Fibroblast of skin of left biceps (primary cell): ENCODE data around the gene WDR5.
A peak's percentile ranks its signal among the peaks of the same experiment; 100 is the strongest.

Experiments used
- DNase-seq, 2 experiments: peaks; one replicate each; pipeline ENCODE4 v3.0.0-alpha.2; 2013; ENCODE audit warnings: low read depth in 2 of 2

WDR5 gene

DNA sequence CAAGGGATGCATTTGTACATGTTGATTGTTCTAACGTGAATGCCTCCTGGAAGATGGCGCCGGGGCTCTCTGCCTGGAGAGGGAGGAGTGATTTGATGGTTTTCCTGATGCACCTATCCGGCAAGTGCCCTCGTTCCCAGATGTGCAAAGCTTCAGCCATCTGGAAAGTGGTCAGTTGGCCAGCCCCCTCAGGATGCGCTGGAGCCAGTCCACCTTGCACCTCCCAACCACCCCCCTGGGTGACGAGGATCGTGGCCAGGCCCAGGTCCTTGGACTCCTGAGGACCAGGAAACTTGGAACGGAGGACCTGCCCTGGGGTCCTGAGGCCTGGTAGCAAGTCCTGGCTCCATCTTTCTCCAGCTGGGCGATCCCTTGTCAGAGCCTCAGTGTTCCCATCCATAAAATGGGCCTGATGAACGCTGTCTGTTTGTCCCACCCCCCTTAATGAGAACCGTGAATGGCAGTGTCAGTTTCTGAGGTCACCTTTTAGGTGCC lies 52.1 kb downstream of the WDR5 start:
- DNase-seq: no peak

DNA sequence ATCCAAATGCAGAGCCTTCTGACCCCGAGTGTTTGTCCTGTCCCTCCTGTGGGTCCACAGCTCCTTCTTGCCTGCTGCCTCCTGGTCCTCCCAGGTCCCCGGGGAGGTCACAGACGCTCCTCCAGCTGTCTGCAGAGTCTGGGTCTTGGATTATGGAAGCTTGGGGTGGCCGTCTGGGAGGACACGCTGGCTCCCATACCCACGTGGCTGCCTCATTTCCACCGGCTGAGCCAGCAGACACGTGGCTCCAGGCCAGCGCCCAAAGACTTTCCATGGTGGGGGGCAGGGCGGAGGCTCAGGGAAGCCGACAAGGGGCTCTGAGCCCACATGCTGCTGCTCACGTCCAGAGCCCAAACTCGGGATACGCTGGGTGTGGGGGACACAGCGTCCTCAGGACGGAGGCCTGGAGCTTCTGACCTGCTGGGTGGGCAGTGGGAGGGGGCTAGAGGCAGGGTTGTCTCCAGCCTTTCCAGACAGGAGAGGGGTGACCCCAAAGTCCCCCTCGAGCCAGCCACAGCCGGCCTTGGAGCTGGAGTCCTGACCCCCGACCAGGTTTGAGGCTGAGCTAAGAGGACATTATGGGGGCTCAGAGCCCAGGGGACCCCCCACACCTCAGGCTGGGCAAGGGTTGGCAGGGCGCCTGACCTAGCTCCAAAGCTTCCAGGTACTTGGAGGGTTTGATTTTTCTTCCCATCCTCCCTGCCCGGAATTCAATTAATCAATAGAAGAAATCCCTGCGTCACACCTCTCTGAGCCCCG lies 52.7 kb downstream of the WDR5 start:
- no peak for DNase-seq

DNA sequence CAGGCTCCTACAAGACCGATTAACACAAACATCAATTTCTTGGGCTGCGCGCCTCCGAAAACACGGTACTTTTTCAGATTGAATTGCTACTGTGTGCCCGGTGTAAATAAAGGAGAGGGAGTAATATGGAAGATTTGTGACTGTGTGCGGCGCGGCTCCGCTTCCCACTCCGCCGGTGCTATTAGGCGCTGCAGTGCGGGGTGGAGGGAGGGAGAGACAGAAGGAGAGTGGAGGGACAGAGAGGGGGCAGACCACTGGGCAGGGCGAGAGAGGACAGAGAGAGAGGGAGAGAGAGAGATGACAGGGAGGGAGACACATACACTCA lies 53.2 kb downstream of the WDR5 start:
- no peak for DNase-seq

DNA sequence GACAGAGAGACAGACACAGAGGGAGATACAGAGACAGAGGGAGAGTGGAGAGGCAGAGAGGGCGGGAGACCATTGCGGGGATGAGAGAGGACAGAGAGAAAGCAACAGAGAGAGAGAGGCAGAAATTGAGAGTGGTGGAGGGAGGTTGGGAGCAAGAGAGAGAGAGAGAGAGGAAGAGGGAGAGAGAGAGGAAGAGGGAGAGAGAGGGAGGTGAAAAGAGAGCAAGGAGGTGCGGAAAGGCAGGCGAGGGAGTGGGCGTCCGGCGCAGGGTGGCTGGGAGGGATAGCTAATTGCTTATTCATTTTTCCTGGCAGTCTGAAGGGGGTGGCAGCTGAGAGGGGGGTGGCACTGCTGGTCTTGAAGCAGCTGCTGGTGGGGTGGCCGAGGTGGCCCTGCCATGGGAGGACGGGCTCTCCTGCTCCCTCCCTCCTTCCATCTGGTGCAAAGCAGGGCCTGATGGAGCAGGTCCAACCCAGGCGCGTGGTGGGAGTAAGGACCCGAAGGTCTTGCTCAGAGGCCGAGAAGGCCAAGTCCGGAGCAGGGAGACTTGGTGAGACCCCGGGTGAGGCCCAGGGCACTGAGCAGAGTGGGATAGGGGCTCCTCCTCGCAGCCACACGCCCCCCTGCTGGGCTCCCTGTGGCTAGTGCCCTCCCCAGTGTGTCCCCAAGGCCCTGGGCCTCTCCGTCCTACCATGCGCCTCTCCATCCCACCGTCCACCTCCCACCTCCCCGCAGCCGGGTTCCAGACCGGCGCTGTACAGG lies 53.8 kb downstream of the WDR5 start:
- no peak for DNase-seq

DNA sequence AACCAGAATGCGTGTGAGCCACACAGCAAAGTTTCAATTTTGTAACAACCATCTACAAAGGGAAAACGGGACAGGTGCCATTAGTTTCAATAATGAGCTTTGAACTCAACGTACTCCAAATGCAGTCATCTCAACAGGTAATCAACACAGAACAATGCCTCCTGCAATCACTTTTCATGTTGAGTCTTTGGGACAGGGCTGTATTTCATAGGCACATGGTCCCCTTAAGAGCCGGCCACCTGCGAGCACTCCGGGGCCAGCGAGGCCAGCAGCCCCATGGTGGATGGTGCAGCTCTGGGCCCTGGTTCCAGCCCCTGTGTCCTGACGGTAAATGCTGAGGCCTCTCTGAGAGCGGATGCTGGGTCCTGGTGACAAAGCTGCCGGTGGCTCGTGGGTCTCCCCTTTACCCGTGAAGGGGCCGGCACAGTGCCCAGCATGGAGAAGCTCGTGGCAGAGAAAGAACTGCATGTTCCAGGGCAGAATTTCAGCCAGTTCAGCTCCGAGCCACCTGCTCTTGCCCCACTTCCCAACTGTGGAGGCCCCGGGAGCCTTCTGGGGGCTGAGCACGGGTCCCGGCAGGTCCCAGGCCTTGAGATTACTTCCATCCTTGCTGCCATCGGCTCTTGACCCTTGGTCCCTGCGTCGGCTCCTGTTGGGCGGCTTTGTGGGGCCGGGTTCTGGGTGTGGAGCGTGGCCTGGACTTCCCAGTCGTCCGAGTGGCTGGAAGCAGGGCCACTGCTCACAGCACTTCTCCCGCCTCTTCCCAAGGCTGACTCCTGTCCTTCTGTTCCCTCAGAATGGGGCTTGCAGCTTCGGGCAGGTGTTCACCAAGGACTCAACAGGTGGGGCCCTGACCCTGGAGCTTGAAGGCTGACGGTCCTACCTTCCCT lies 54.6 kb downstream of the WDR5 start:
- DNase-seq: no peak

DNA sequence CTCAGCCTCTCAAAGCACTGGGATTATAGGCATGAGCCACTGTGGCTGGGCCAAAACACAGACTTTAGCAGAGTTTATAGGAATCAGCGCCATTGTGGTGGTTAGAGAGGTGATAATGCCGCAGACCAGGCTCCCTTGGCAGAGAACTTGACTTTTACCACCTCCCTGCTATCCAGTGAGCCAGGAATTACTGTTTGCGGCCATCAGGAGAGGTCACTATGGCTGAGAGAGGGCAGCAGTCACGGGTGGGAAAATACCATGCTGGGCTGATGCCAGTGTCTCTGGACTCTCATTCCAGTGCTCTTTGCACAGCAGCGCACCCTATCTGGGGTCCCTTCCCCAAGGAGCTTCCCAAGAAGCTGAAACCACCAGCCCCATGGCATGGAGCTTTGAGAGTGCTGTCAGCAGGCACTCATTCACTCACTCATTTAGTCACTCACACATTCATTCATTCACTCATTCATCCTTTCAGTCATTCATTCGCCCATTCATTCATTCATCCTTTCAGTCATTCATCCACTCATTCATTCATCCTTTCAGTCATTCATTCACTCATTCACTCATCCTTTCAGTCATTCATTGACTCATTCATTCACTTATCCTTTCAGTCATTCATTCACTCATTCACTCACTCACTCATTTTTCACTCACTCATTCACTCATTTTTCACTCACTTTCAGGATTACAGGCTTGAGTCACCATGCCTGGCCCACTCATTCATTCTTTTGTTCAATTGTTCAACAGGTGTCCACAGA lies 55.8 kb downstream of the WDR5 start:
- no peak for DNase-seq

DNA sequence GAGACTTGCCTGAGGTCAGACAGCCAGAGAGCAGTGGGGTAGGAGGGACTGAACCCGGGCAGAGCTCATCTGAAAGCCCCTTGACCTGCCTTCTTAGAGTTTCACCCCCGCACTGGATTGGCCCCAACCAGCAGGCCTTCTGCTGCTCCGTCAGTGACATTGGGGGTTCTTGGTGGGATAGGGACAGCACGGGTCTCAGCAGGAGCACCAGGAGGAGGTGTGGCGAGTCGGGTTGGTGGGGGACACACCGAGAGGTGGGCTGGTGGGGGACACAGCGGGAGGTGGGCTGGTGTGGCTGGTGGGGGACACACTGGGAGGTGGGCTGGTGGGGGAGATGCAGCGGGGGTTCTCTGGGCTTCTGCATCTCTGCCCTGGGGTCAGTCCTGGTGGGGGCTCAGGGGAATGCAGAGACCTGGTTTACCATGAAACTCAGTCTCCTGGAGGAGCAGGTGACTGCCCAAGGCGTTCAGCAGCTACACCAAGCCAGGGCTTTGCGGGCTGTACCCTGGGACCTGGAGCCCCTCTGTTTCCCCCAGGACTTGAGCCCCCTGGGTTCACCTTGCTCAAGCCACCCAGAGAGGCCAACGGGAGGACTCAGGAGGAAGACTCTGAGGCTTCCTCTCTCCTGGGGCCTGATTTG lies 56.5 kb downstream of the WDR5 start:
- DNase-seq: no peak

DNA sequence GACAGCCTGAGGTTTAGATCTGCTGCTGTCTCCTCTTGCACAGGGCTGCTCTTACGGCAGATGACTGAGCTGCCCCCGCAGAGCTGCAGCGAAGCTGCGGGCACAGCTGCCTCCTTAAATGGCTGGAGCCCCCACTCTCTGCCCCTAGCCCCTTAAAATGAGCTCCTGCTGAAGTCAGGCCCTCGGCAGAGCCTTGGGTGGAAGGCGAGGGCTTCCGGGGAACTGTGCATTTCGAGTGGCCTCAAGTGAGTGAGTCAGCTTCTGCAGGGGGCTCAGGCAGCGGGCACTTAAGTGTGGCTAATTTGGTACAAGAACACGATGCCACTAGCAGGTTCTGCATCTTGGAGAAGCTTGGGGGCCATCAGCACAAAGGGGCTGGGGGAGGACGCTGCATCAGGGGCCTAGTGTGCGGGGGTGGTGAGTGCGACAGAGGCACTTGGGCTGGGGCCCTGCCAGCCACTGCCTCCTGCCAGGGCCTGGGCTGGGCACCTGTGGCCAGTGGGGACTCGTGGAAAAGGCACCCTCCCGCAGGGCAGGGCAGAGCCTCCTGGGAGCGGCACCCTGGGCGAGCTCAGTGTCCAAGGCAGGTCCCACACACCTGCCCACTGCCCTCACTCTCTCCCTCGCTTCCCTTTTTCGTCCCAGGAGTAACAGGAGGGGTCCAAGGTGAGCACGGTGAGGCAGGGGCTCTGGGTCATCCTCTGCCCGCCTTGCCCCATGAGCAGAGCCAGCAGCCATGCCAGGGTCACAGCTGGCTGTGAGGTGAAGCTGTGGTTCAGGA lies 57.3 kb downstream of the WDR5 start:
- no peak for DNase-seq

DNA sequence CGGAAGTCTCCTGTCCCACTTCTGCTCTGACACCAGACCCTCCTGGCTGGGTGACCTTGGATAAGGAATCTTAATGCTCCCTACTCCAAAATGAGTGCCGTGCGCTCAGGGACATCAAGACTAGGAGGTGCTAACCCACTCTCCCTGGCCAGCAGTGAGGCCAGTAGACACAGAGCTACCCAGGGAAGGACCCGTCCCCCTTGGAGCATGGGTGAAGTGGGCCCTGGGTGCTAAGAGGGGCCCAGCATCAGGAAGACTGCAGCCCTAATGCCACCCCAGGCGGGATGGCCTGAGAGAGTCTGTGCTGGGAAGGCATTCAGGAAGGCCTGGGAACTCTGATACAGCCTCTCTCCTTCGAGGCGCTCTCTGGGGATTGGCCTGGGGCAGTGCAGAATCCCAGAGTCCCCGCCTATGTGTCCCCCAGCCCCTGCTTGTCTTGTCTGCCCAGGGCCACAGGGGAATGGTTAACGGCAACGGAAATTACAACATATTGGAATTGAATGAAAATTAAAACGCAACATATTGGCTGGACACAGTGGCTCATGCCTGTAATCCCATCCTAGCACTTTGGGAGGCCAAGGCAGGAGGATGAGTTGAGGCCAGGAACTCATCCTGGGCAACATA lies 58.1 kb downstream of the WDR5 start:
- no peak for DNase-seq

DNA sequence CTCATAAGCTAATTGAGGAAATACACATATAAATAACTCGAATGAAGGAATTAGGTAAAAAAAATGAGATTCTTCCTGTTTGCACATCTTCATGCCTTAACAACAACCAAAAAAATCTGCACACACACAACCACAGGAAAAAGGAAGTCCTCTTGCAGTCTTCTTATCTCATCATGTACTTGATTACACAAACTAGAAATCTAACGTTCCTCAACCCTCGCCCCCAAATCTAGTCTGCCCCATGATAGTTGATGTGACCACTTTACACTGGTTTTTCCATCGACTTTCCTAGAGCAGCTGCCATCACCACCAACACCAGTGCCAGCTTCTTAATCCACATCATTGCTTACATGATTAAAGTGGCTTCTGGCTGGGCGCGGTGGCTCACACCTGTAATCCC lies 59.7 kb downstream of the WDR5 start:
- DNase-seq: no peak

DNA sequence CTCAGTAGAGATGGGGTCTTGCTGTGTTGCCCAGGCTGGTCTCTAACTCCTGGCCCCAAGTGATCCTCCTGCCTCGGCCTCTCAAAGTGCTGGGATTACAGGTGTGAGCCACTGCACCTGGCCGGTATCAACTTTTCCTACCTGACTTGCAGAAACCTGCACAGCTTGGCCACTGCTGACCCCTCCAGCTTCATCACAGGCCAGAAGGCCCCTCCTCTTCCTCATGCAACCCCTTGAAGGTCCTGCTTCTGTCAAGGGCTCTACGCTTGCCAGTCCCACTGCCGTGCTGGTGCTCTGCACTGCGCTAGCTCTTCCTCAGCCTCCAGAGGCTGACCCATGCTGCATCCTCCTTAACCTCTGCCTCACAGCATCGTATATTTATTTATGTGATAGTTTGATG lies 61.0 kb downstream of the WDR5 start:
- DNase-seq: no peak

DNA sequence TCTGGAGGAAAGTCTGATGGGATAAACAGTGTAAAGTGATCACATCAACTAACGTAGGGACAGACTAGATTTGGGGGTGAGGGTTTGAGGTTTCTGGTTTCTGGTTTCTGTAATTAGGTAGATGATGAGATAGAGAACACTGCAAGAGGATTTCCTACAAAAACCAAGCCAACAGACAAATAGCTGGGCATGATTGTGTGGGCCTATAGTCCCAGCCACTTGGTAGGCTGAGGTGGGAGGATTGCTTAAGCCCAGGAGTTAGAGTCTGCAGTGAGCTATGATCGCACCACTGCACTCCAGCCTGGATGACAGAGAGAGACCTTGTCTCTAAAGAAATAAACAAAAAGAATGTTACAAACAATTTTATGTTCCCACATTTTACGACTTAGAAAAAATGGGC lies 62.9 kb downstream of the WDR5 start:
- no peak for DNase-seq

DNA sequence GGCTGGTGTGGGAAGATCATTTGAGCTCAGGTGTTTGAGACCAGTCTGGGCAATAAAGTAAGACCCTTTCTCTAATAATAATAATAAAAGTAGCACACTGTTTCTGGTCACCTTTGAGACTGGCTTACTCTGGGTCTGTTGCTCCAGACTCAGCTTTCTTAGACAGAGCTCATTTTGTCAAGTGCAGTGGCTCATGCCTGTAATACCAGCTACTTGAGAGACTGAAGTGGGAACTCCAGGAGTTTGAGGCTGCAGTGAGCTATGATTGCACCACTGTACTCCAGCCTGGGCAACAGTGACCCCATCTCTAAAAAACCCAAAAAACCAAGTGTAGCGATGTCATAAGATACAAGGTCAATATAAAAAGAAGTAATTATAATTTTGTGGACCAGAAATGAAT lies 64.8 kb downstream of the WDR5 start:
- no peak for DNase-seq

DNA sequence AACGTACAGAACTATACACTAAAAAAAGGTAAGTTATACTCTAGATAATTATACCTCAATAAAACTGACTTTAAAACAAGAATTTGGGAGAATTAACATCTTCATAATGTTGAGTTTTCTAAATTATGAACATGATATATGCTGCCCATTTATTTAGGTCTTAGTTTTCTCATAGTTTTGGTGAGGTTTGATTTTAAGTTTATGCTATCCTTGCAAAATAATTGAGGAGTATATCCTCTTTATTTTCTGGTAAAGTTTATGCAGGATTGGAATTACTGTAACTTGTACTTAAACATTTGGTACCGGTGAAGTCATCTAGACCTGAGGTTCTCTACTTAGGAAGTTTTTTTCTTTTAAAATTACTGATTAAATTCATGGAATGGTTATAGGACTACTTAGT lies 67.3 kb downstream of the WDR5 start:
- DNase-seq: no peak

DNA sequence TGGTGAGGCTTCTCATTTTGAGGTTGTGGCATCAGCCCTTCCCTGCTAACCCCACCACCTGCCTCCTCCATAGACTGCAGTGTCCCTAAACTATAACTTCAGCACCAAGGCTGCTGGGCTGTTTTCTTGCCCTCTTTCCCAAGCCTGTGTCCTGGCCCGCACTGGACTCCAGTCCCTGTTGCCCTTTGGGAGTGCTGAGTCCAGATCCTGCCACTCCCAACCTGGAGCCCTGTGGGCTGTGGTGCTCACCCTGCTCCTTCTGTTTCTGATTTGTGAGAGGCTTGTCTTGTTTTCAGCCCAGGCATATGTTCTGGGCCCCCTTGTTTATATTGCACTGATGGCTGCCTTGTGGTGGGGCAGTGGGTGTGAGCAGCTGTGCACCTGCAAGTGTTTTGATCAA lies 68.2 kb downstream of the WDR5 start:
- no peak for DNase-seq

DNA sequence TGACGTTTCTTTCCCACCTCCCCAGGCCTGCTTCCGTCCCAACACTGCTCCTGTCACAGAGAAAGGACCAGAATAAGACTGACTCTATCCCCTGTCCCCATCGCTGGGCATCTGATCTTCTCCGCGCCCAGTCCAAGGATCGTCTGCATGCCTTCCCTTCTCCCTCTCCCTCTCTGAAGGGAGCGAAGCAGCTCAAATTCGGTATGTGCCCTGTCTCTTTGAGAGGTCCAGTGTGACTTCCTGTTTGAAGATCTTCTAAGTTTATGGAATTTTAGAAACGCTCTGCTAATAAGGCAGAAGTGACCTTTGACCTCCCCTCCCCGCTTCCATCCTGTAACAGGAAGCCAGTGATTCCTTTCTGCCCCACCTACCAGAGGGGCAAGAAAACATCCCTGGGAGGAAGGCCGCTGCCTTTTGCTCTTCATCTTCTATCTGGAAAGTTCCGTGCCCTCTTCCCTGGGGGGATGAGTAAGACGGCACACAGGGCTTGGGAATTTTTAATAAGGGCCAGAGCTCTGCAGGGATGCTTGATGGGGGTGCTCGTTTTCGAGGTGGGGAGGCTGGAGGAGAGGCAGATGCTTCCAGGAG lies 69.2 kb downstream of the WDR5 start:
- no peak for DNase-seq

DNA sequence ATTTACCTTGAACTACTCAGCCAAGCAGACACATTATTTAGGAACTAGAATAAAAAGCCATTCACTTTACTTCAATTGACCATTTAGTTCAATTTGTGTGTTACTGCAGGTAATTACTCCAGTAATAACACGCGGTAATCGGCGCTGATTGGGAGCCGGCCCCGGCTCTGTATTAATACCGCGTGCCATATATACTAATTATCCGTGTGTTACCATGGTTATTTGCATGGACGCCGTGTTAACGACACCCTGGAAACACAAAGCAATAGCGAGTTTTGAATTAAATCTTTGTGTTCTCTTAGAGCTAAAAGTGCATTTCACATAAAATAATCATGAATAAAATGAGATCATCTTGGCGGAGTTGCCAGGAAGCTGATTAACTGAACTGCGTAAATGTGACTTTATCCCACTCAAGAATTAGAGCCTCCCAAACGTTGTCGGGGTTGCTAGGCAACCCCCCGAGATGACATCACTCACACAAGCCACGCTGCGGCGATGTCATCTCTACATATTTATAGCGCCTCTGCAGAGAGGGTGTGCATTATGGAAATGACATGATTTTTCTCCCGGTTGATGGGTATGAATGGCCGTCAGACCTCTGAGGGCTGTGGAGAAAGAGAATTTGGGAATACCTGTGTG lies 69.9 kb downstream of the WDR5 start:
- peak; percentile 42 to 55 for DNase-seq

DNA sequence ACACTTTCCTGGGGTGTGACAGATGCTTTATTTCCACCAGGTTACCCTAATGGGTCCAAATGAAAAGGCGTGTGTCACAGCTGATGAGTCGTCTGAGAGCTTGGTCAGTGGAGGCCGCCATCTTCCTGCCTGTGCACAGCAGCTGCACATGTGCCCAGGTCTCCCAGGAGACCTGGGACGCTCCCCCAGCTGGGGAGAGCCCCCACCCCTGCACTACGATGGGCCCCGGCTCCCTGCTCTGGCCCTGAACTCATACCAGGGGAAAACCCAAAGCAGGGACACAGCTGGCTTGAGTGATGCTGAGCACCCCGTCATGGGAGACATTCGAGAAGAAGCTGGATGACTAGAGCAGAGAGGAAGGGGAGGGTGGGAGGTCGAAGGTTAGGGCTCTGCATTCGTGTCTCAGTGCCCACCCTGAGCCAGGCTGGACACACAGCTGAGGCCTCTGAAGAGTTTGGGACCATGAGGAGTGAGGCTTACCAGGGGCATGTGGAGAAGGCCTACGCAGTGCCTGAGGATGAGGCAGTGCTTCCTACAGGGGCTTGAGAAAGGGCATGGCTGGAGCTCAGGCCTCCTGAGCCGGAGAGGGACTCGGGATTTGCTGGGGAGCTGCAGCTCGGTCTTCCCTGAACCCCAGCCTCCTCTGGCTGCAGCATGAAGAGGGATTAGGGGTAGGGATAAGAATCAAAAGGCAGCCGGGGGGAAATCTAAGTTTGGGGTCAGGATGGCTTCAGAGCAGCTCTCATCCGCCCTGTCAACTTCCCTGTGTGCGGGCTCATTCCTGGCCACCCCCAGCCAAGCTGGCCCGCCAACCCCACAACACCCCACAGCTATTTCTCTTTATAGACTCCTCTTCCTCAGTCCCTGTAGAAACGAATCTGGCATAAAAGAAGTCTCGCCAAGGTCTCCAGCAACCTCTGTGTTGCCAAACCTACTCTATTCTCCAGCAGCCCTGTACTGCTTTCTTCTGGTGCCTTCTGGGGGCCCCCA lies 70.7 kb downstream of the WDR5 start:
- DNase-seq: no peak
